Vagina (tissue), 2 donors: ENCODE results near the gene WDR81.

Source experiments
- POLR2AphosphoS5 ChIP-seq, 2 donors: sonication (generic); formaldehyde crosslinking; IDR thresholded peaks; one replicate each; pipeline ENCODE4 v1.9.0; 2017; ENCODE audit warnings: antibody characterized with exemption in 2 of 2, mild to moderate bottlenecking in 2 of 2, low read depth in 1 of 2; ENCODE audit not compliant: insufficient read depth in 1 of 2
- TF ChIP-seq, protein P1 (sequence below), 3 experiments: fragments of 450-650 bp in 2 of 3; fragments of 200-600 bp in 1 of 3; sonication (generic) in 1 of 3; IDR thresholded peaks; one replicate each; pipeline ENCODE4 v1.5.1; 2017 to 2019; ENCODE audit warnings: antibody characterized with exemption in 3 of 3, mild to moderate bottlenecking in 2 of 3, moderate library complexity in 2 of 3

- TF ChIP-seq, protein P1, sequence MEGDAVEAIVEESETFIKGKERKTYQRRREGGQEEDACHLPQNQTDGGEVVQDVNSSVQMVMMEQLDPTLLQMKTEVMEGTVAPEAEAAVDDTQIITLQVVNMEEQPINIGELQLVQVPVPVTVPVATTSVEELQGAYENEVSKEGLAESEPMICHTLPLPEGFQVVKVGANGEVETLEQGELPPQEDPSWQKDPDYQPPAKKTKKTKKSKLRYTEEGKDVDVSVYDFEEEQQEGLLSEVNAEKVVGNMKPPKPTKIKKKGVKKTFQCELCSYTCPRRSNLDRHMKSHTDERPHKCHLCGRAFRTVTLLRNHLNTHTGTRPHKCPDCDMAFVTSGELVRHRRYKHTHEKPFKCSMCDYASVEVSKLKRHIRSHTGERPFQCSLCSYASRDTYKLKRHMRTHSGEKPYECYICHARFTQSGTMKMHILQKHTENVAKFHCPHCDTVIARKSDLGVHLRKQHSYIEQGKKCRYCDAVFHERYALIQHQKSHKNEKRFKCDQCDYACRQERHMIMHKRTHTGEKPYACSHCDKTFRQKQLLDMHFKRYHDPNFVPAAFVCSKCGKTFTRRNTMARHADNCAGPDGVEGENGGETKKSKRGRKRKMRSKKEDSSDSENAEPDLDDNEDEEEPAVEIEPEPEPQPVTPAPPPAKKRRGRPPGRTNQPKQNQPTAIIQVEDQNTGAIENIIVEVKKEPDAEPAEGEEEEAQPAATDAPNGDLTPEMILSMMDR (IDR thresholded peaks at IDR 0.05), result no peak
- TF ChIP-seq POLR2AphosphoS5 (IDR thresholded peaks at IDR 0.05; ENCODE audit: insufficient read depth in 1 of 2, low read depth in 1 of 2), result no peak
These were observed 10.9 kb downstream of the WDR81 start for GRCh38 chr17:1735418-1735817.
